ENCODE data around the gene STOML2. TPM values are rescaled to one million over a fixed set of nuclear protein-coding genes. Genes with fewer than 3 reads are reported as not detected.

STOML2 gene
- total and polyA plus RNA-seq, 9 of the 15 experiments (the other 6 are each of a cell fraction or from before 2014, with no cell fraction given), result 110 to 220 (median 174) TPM

- no peaks in the 10 kb centered on the region; the same call in 1 of the 2 replicates for H3K9me3 ChIP-seq (replicated peaks; ENCODE audit: control insufficient read depth, insufficient read depth, low read depth, low read length)
- ATAC-seq (no peak), DNase-seq (ENCODE audit: extremely low read depth in 1 of 4, low spot score in 3 of 4) (no peak), FAIRE-seq (no peak)
- no peak overlapping the region for H3K9ac ChIP-seq (ENCODE audit: insufficient read depth in 1 of 2, low read depth in 2 of 2, low read length in 2 of 2)
- H3K4me2 ChIP-seq (ENCODE audit: insufficient read depth, low read length), result no peak overlapping the region
- H3K9me1 ChIP-seq (ENCODE audit: control insufficient read depth, insufficient read depth, low read length), result no peaks in the 10 kb centered on the region
- peaks cover 15 to 19% of the 10 kb centered on the region in 2 experiments; a peak in 4 of 5 replicates for H3K4me1 ChIP-seq (replicated peaks in 1 of 2; ENCODE audit: control insufficient read depth in 2 of 2, insufficient read depth in 2 of 2, low read length in 2 of 2)
- H3K27ac ChIP-seq (ENCODE audit: extremely low read depth, low read depth, low read length), result no peak overlapping the region
- in situ Hi-C loops (cut with MboI), result no loop called here
- no TSS peak for BruUV-seq (replicated peaks)
- TF ChIP-seq FOXK1 (CRISPR knock-in tag; IDR thresholded peaks at IDR 0.05; ENCODE audit: borderline replicate concordance) (no peak), ZNF165 (CRISPR knock-in tag; IDR thresholded peaks at IDR 0.05; ENCODE audit: borderline replicate concordance) (no peak), MECOM (CRISPR knock-in tag; IDR thresholded peaks at IDR 0.05) (no peak), HNRNPH1 (optimal IDR thresholded peaks at IDR 0.05; ENCODE audit: low read depth, low read length) (no peak), SREBF2 (CRISPR knock-in tag; IDR thresholded peaks at IDR 0.05) (no peak), MNT (conservative IDR thresholded peaks at IDR 0.05) (no peak), RERE (CRISPR knock-in tag; IDR thresholded peaks at IDR 0.05; ENCODE audit: borderline replicate concordance) (no peak), ZKSCAN3 (CRISPR knock-in tag; IDR thresholded peaks at IDR 0.05) (no peak), FOXA1 (IDR thresholded peaks at IDR 0.05; ENCODE audit: borderline replicate concordance) (no peak), CBFB (CRISPR knock-in tag; IDR thresholded peaks at IDR 0.05) (no peak), CEBPG (CRISPR knock-in tag; IDR thresholded peaks at IDR 0.05) (no peak), CEBPG (tag; conservative IDR thresholded peaks at IDR 0.05 in 1 of 2, IDR thresholded peaks at IDR 0.05 in 1 of 2) (no peak), CREB3 (tag; conservative IDR thresholded peaks at IDR 0.05; ENCODE audit: low read depth) (no peak), CBX5 (IDR thresholded peaks at IDR 0.05; ENCODE audit: borderline replicate concordance, low read depth) (no peak)
- no peaks in the 10 kb centered on the region for H4K20me1 ChIP-seq (replicated peaks; ENCODE audit: control insufficient read depth, insufficient read depth, low read length)
- H2AFZ ChIP-seq (ENCODE audit: low read depth, low read length), result no peak overlapping the region
- H3K4me3 ChIP-seq, result no peak overlapping the region
- ChIA-PET POLR2A (interaction anchor here (0.7 to 1.8 kb wide), 5 partner anchors 17 to 421 kb away, joined by 3 to 4 read pairs (median 4); no protein-coding TSS in a partner anchor), CTCF (ENCODE audit: low intra/inter-chr PET ratio) (no interaction called here)
- peaks cover 45% of the 10 kb centered on the region; the same call in 2 of the 3 replicates for H3K36me3 ChIP-seq (ENCODE audit: control insufficient read depth, insufficient read depth, low read length)
- no peaks in the 10 kb centered on the region for H3K27me3 ChIP-seq (ENCODE audit: control insufficient read depth in 2 of 2, insufficient read depth in 2 of 2, low read length in 2 of 2)
- WGBS (ENCODE audit: insufficient coverage, low coverage, missing lambda C conversion rate), result 65% methylated on average over 2 of the region's 3 CpGs
- intact Hi-C loops (cut with micrococcal nuclease), result loop anchor here (2.0 kb wide), 2 partner anchors 17 to 25 kb away; partner anchors contain the start of genes ATOSB and VCP
- H3K79me2 ChIP-seq (ENCODE audit: control insufficient read depth, insufficient read depth, low read length), result peaks cover 30% of the 10 kb centered on the region
Measured at GRCh38 chr9:35097573-35097972, 5.4 kb downstream of the STOML2 start.
